Neural crest cell (in vitro differentiated cells): ENCODE results near the gene MARK1. TPM values are rescaled to one million over a fixed set of nuclear protein-coding genes. Genes with fewer than 3 reads are reported as not detected.

Experiments
- DNase-seq: peaks from one replicate; pipeline ENCODE4 v3.0.0; 2021; ENCODE audit warnings: low read depth, mixed read lengths, low spot score
- H3K27ac Mint-ChIP-seq: one replicate; pipeline ENCODE4 v1.8.0; 2021; ENCODE audit warnings: mild to moderate bottlenecking, mixed read lengths; ENCODE audit not compliant: unreplicated experiment
- H3K27me3 Mint-ChIP-seq: 2 replicates; pipeline ENCODE4 v1.8.0; 2021; ENCODE audit warnings: low read depth, mild to moderate bottlenecking, mixed read lengths
- H3K36me3 Mint-ChIP-seq: 2 replicates; pipeline ENCODE4 v1.8.0; 2021; ENCODE audit warnings: low read depth, mild to moderate bottlenecking, mixed read lengths
- H3K4me1 Mint-ChIP-seq: 2 replicates; pipeline ENCODE4 v1.8.0; 2021; ENCODE audit warnings: mixed read lengths
- H3K4me3 Mint-ChIP-seq: one replicate; pipeline ENCODE4 v1.8.0; 2021; ENCODE audit warnings: mild to moderate bottlenecking, mixed read lengths
- H3K9me3 Mint-ChIP-seq: 2 replicates; pipeline ENCODE4 v1.8.0; 2021; ENCODE audit warnings: mixed read lengths
- CTCF ChIP-seq: fragments of 200-600 bp; sonication (generic); conservative IDR thresholded peaks from 2 replicates; pipeline ENCODE4 v1.5.0; 2021; ENCODE audit warnings: antibody characterized with exemption, mild to moderate bottlenecking
- total RNA-seq: library from RNA; stranded (reverse); gene quantifications from 2 replicates; pipeline ENCODE4 v1.2.1, GENCODE V29; 2021

Gene MARK1
- total RNA-seq, 1 donor from 2014 or later, result 14.6 TPM

GRCh38 chr1:220708936-220709801, 181.2 kb downstream of the MARK1 start:
- TF ChIP-seq CTCF, result no peak
- Mint-ChIP-seq H3K9me3 (peaks cover 2% of the 10 kb centered on the region), H3K27ac (no peak overlapping the region), H3K4me1 (no peaks in the 10 kb centered on the region), H3K27me3 (no peaks in the 10 kb centered on the region), H3K36me3 (no peaks in the 10 kb centered on the region), H3K4me3 (no peak overlapping the region)
- DNase-seq, result no peak

- no peak overlapping the region for H3K4me3 Mint-ChIP-seq
- no peak overlapping the region for H3K27ac Mint-ChIP-seq
- H3K36me3 Mint-ChIP-seq, result no peaks in the 10 kb centered on the region
- H3K4me1 Mint-ChIP-seq, result no peaks in the 10 kb centered on the region
- TF ChIP-seq CTCF, result no peak
- no peak for DNase-seq
- no peaks in the 10 kb centered on the region for H3K27me3 Mint-ChIP-seq
- peaks cover 2% of the 10 kb centered on the region for H3K9me3 Mint-ChIP-seq
These were observed 182.4 kb downstream of the MARK1 start for GRCh38 chr1:220710333-220710732.

GRCh38 chr1:220711056-220711809, 183.3 kb downstream of the MARK1 start:
- H3K36me3 Mint-ChIP-seq, result no peaks in the 10 kb centered on the region
- no peaks in the 10 kb centered on the region for H3K27me3 Mint-ChIP-seq
- peak overlapping the region; percentile 78 for H3K27ac Mint-ChIP-seq
- H3K4me1 Mint-ChIP-seq, result no peaks in the 10 kb centered on the region
- H3K9me3 Mint-ChIP-seq, result peaks cover 2% of the 10 kb centered on the region
- TF ChIP-seq CTCF, result no peak
- H3K4me3 Mint-ChIP-seq, result no peak overlapping the region
- DNase-seq, result no peak

Other genes with a start within 250 kb of the MARK1 start
- gene C1orf115, start 162.2 kb downstream of the MARK1 start, total RNA-seq, result 0.75 and 0.77 TPM in 2 replicates
- gene MTARC2, start 220.2 kb downstream of the MARK1 start, total RNA-seq, result 4.1 and 5.8 TPM in 2 replicates